GM21367 (cell line): ENCODE measurements around the gene C10orf95.
"Not testable (repeated sequence)": the region's sequence is repeated elsewhere in the genome, so short reads cannot be mapped to it uniquely, and the experiment has no call there.

ENCODE experiments used
- ATAC-seq: cut with Tn5 transposase; IDR thresholded peaks from one replicate; pipeline ENCODE4 v1.9.1; 2021; ENCODE audit not compliant: unreplicated experiment

Gene C10orf95

GRCh38 chr10:102451105-102451969 is at the start of gene C10orf95:
TSS of gene C10orf95 (minus strand) at chr10:102451543. CDS start at chr10:102451093, 450 bp downstream.
- ATAC-seq = no peak

- not testable (repeated sequence) for ATAC-seq
These were observed 49.3 kb upstream of the C10orf95 start for GRCh38 chr10:102500686-102501085.

DNA sequence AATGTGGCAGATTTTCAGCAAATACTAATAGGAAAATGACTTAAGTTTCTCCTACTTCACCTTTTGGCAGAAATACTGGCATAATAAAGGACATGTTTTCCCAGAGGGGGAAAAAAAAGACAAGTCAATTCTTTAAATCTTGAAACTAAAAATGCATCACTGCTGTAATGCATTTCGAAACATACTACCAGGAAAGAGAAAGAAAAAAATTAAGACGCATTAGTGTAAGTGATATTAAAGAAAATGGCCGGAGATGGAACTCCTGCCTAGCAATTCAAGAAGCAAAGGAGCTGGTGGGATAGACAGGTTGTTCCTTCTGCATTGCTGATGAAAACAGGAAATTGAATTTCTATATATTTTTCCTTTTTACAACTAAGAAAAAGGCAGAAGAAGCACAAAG is 48.0 kb upstream of the C10orf95 start:
- no peak for ATAC-seq

GRCh38 chr10:102497545-102497944 is 46.2 kb upstream of the C10orf95 start:
- ATAC-seq = no peak

DNA sequence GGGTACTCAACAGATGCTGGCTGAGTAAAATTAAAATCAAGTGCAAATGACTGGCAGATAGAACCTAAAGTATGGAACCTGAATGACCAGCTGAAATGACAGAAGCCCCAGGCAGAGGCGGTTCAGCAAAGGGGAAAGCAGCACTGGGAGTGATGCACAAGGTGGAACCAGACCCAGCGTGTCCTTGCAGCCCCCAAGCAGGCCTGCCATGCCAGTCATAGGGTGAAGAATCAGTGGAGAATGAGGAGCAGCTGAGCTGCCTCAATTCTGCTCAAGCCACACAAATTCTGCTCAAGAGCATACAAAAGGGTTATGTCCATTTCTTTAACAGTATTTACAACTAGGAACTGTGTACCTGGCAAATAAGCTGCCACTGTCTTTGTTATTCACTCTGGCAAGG is 42.4 kb upstream of the C10orf95 start:
- ATAC-seq = no peak

DNA sequence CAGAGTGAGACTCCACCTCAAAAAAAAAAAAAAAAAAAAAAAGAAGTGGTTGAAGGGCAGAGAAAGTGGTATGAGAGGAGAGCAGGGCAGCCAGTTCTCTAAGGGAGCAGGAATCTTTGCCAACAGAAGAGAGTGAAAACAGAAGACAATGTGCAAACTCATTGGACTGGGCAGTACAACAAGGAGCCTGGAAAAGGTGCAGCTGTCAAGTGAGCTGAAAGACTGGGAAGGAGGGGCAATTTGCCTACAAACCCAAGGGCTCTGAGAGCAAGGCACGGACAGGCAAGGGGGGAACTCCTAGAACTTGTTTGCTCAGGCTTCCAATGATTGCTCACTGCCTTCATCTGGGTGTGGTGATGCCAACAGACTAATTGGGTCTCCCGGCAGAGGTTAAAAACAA is 41.6 kb upstream of the C10orf95 start:
- no peak for ATAC-seq

- ATAC-seq = no peak
These were observed 41.1 kb upstream of the C10orf95 start for GRCh38 chr10:102492344-102492939.

GRCh38 chr10:102491136-102491535 is 39.8 kb upstream of the C10orf95 start:
- no peak for ATAC-seq

DNA sequence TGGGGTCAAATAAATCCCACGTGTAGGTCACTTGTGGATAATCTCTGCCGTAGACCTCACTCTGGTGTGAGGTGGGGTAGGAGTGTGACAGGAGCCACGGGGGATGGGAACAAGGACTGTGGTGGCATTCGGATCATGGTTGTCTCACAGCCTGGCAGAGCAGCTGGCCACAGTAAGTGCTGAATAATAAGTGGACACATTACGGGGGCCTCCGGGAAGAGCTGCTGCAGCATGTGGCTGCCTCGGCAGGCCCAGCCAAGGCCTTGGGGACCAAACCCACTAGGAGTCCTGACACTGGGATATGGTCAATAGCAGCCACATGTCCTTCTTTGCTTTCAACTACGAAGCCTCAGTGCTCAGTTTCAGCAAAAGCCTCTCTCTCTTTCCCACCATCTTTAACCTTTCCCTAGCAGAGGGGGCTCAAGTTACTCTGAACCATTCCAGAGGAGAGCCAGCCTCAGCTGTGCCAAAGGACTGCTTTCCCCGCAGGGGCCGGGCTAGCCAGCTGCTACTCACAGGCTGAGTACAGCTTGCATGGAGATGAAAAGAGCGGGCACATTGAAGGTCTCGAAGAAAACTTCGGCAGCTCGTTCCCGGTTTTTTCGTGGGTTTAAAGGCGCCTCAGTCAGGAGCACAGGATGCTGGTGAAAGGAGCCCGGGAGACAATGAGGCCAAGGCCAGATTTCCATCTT is 33.9 kb upstream of the C10orf95 start:
- no peak for ATAC-seq

- ATAC-seq = no peak
These were observed 32.7 kb upstream of the C10orf95 start for GRCh38 chr10:102484021-102484420.

- ATAC-seq = no peak
These were observed 29.1 kb upstream of the C10orf95 start for GRCh38 chr10:102480396-102480795.

DNA sequence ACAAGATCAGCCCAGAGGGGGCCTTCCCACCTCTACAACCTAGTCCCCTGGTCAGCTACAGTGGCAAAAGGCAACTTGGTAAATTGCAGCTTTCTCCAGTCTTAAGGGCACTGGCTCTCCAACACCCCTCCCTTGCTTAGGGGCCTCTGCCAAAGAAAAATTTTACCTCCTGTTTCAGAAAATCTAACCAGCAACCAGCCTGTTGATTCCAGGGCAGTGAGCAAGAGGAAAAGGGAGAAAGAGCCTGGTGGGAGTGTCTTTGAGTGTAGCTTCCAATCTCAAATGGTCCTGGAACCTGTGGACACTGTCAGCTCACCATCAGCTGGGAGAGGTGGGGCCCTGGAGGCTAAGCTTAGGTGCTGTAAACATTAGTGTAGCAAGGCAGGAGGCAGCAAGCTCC is 28.3 kb upstream of the C10orf95 start:
- ATAC-seq = no peak

GRCh38 chr10:102476466-102477141 is 25.3 kb upstream of the C10orf95 start:
- no peak for ATAC-seq

GRCh38 chr10:102475451-102476040 is 24.2 kb upstream of the C10orf95 start:
- ATAC-seq = no peak

- no peak for ATAC-seq
These were observed 22.3 kb upstream of the C10orf95 start for GRCh38 chr10:102473445-102474331.

DNA sequence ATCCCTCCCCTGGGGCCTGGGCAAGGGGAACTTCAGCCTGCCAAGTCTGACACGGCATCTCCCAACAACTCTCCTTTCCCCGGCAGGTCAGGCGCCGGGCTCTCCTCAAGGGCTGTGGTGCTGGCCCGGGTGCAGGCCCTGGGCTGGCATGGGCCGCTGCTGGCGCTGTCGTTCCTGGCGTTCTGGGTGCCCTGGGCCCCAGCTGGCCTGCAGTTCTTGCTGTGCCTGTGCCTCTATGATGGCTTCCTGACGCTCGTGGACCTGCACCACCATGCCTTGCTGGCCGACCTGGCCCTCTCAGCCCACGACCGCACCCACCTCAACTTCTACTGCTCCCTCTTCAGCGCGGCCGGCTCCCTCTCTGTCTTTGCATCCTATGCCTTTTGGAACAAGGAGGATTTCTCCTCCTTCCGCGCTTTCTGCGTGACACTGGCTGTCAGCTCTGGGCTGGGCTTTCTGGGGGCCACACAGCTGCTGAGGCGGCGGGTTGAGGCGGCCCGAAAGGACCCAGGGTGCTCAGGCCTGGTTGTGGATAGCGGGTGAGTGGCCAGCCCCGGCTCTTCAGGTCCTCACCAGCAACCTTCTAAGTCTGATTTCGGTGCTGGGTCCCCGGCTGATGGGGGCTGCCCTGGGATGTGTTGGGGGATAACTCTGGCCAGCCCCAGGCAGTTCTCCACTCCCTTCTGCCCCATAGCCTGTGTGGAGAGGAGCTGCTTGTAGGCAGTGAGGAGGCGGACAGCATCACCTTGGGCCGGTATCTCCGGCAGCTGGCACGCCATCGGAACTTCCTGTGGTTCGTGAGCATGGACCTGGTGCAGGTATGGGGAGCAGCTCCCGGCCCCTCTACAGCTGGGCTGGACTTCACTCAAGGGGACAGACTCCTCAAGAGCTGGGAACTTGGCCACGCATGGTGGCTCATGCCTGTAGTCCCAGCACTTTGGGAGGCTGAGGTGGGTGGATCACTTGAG is 19.5 kb upstream of the C10orf95 start:
- no peak for ATAC-seq

DNA sequence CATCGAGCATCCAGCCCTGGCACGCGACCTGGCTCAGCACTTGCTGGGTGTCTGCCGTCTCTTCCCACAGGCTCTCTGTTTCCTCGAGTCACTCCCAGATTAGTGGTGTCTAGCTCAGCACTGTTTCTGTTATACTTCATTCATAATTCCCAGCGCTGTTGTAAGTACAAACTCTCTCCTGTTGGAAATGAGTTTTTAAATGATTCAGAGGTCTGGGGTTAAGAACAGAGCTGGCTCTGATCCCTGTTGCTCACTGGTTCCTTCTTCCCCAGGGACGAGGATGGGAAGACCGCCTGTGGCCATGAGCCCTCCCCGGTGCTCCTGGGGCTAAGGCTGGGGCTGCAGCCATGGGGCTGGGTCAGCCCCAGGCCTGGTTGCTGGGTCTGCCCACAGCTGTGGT is 17.3 kb upstream of the C10orf95 start:
- ATAC-seq = no peak

DNA sequence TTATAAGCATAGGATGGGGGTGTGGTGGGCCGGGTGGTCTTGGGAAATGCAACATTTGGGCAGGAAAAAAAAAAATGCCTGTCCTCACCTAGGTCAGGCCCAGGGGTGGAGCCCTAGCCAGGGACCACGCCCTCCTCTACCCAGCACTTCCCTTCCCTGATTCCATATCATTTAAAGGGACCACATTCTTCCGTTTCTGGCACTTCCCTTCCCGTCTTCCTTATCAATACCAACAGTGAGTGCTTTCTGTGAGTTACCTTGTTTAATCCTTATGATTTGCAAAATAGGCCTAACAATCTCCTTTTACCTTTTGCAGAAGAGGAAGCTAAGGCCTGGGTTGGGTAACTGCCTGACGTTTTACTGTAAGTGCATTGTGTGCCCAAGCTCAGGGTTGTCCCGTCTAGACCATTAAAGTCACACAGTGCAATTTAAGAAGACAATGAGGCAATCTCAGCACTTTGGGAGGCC is 16.7 kb upstream of the C10orf95 start:
- ATAC-seq = no peak

GRCh38 chr10:102467318-102467717 is 16.0 kb upstream of the C10orf95 start:
- no peak for ATAC-seq
